GM19239 (cell line): ENCODE data around the gene VIPR2.
"Not testable (repeated sequence)": the region's sequence is repeated elsewhere in the genome, so short reads cannot be mapped to it uniquely, and the experiment has no call there.

ENCODE experiments used
- DNase-seq: peaks from one replicate; pipeline ENCODE4 v3.0.0; 2011; ENCODE audit warnings: low spot score; ENCODE audit not compliant: insufficient read length
- FAIRE-seq: peaks from 2 replicates; lab custom pipeline; 2011; peaks lifted over from hg19 to GRCh38; lab: Jason Lieb, UNC

VIPR2 gene

GRCh38 chr7:159144758-159145489 is at the start of gene VIPR2:
Gene VIPR2 (minus strand): TSS chr7:159144867. CDS start chr7:159144771, 96 bp downstream.
- DNase-seq (no peak), FAIRE-seq (no peak)

DNA sequence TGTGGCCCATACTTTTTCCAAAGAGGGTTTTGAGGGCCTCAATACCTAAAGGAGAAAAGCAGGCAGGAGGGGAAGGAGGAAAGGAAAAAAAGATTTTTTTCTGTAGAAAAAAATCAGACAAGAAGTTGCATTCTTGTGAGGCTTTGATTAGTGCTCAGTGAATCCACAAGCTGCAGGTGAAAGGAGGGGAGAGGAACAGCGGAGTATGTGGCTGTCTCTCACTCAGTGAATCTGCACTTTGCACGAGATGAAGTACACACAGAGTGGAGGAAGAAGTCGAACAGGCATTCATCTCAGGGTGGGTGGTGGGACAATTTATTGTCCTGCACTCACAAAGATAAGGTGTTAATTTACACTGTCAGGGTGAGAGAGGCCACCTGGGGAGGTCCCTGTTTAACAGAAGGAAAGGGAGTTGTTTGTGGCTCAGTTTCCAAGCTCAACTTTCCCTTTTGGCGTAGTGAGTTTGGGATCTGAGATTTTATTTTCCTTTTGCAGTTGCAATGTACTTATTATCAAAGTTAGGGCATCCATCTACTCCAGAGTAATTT is 49.0 kb upstream of the VIPR2 start:
- DNase-seq (no peak), FAIRE-seq (no peak)

- FAIRE-seq (no peak), DNase-seq (no peak)
Observed at GRCh38 chr7:159192725-159193453, 48.2 kb upstream of the VIPR2 start.

DNA sequence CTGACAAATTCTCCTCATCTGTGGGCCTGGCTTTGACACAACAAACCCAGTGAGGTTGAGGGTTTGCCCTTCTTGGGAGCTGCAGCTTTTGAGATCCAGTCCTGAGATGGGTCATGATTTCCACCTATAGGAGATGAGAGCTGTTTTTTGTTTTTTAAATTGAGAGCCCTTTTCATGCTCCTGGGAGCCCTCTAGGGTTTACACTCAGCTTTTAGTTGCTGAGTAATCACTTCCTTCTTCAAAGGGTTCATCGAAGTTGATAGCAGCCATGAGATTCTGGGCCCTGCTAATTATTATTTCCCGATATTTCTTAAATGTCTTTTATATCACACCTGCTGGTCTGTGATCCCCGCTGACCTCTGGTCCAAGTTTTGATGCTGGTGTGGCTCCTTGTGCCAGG is 47.3 kb upstream of the VIPR2 start:
- FAIRE-seq (no peak), DNase-seq (no peak)

- FAIRE-seq: no peak
Observed at GRCh38 chr7:159191236-159191635, 46.6 kb upstream of the VIPR2 start.

GRCh38 chr7:159188011-159188410 is 43.3 kb upstream of the VIPR2 start:
- DNase-seq (no peak), FAIRE-seq (no peak)

More at GRCh38 chr7:159191236-159191635, 46.6 kb upstream of the VIPR2 start:
- no peak for DNase-seq

- FAIRE-seq (no peak), DNase-seq (no peak)
Observed at GRCh38 chr7:159179241-159179640, 34.6 kb upstream of the VIPR2 start.

GRCh38 chr7:159177284-159177953 is 32.8 kb upstream of the VIPR2 start:
- DNase-seq (no peak), FAIRE-seq (no peak)

DNA sequence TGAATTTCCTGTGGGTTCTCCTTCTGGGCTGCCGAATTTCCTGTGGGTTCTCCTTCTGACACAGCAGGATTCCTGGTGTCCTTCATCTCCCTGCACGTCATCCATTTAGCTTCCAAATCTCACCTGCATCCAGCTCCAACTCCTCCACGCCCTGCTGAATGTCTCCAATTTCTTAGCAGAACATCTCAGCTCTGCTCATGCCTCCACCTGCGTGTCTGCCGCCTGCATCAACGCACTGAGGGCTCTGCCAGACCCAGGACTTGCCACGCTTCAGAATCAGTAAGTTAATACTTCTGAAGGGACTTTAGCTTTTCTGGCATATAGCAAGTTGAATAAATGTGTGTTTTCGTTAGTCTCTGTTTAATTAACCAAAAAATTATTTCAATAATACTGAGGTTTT is 31.1 kb upstream of the VIPR2 start:
- DNase-seq: no peak
- FAIRE-seq: no peak

DNA sequence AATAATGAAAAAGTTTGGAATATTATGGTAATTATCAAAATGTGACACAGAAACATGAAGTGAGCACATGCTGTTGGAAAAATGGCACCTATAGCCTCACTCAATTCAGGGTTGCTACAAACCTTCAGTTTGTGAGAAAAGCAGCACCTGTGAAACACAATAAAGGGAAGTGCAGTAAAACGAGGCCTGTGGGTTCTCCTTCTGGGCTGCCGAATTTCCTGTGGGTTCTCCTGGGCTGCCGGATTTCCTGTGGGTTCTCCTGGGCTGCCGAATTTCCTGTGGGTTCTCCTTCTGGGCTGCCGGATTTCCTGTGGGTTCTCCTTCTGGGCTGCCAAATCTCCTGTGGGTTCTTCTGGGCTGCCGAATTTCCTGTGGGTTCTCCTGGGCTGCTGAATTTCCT is 30.4 kb upstream of the VIPR2 start:
- DNase-seq, FAIRE-seq: not testable (repeated sequence)

GRCh38 chr7:159172400-159172799 is 27.7 kb upstream of the VIPR2 start:
- FAIRE-seq: no peak
- no peak for DNase-seq

- FAIRE-seq: no peak
- DNase-seq: no peak
Observed at GRCh38 chr7:159169391-159169790, 24.7 kb upstream of the VIPR2 start.

GRCh38 chr7:159167139-159167538 is 22.5 kb upstream of the VIPR2 start:
- FAIRE-seq (no peak), DNase-seq (no peak)

GRCh38 chr7:159166530-159166929 is 21.9 kb upstream of the VIPR2 start:
- no peak for DNase-seq
- FAIRE-seq: no peak

GRCh38 chr7:159165352-159165751 is 20.7 kb upstream of the VIPR2 start:
- FAIRE-seq: no peak
- DNase-seq: no peak

GRCh38 chr7:159163703-159164301 is 19.1 kb upstream of the VIPR2 start:
- DNase-seq, FAIRE-seq: not testable (repeated sequence)

DNA sequence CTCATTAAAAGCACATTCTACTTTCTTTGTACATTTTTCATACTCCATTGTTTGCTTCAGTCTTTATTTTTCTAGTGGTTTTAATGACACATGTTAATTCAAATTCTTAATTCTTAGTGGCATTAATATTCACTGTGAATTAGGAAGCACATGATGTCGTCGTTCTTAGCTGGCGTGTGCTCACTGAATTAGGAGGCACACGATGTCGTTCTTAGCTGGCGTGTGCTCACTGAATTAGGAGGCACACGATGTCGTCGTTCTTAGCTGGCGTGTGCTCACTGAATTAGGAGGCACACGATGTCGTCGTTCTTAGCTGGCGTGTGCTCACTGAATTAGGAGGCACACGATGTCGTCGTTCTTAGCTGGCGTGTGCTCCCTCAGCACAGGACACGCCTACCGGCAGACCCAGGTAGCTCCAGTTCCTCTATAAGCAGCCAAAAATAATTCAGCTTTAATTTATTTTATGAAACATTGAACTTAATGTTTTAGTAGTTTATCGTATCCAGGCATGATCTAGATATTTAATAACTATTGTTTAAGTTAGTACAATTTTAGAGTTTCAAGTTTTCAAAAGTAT is 17.5 kb upstream of the VIPR2 start:
- FAIRE-seq, DNase-seq: not testable (repeated sequence)

DNA sequence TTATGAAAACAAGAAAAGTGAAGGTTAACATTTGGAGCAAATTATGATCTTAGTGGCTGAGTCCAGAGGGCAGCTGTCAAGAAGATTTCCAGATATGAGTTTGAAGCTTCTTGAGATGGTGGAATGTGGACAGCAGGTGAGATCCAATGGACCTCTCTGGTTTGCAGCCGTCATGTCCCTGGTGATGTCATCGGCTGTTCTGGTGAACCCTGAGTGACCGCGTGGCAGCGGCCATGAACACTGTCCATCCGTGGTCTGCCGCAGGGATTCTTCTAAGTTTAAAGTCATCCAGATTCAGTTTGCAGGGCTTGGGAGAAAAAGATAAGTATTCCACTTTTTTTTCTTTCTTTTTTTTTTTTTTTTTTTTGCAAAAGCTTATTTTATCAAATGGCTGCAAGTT is 15.8 kb upstream of the VIPR2 start:
- FAIRE-seq: no peak
- DNase-seq: no peak

DNA sequence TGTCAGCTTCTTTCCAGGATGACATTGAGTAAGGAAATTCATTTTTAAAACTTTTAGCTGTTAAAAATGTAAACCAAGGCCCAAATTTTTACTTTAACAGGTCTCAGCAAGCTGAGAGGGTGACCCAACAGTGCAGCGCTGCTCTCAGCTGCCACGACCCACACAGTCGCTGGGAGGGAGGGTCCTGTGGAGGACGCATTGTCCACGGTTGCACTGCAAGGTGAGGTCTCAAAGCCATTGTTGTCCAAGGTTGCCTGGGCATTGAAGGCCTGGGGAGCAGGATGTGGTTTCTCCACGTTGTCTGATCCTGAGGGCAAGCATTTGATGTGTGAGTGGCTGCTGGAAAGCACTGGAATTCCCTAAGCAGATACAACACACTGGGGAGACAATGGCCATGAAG is 15.1 kb upstream of the VIPR2 start:
- FAIRE-seq: no peak
- no peak for DNase-seq

- FAIRE-seq: no peak
Observed at GRCh38 chr7:159158888-159159405, 14.3 kb upstream of the VIPR2 start.

More at GRCh38 chr7:159158888-159159405, 14.3 kb upstream of the VIPR2 start:
- no peak for DNase-seq
